ENCODE data around the gene ZNF366. TPM values are rescaled to one million over a fixed set of nuclear protein-coding genes. Genes with fewer than 3 reads are reported as not detected.

Gene ZNF366
- total RNA-seq, 2 experiments from 2014 or later, result not detected

DNA sequence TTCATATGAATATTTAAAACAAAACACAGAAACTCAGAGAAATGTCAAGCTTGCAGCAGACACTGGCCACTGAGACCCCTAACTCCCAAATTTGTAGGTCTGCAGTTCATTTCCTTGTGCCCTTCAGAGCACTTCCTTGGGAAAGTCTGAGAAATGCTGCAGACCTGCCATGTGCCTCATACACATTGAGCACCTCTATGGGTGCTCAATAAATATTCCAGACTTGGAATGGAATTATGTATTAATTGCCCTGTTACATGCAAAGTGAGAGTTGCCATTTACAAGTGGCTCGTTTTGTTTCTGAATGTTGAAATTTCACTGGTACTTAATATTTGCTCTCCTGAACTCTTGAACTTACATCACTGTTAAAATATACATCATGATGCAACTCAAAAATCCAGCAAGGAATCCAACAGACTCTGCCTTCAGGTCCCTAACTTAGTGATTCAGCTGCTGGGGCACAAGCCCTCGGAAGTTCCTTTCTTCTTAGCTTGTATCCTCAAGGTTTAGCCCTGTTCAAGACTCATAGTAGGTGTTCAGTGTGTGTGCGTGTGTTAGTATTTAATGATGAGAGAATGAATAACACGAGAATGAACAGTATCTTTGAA is 96.4 kb downstream of the ZNF366 start:
- BruUV-seq (replicated peaks), result no TSS peak

DNA sequence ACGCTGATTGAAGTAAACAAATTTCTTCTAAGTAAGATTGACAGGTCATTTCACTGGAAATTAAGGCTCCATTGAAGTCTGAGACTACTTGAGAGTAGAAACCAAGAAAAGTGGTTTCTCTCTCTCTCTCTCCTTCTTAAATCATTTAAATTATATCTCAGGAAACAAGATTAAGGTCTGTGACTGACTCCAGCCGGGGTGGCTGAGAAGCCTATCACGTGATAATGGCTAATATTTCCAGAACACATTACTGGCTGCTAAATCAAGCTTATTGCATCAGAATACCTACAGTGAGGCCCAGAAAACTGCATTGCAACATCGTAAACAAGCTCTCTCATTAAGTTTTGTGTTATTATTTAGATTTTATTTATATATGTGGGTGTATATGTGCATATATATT is 98.6 kb downstream of the ZNF366 start:
- Histone ChIP-seq H3K4me2 (ENCODE audit: low read length) (no peak overlapping the region), H3K9me2 (ENCODE audit: insufficient read depth, low read length) (no peaks in the 10 kb centered on the region), H3K27ac (ENCODE audit: low read depth, low read length, poor library complexity, severe bottlenecking) (no peak overlapping the region), H3K4me3 (ENCODE audit: low read depth, low read length, poor library complexity, severe bottlenecking) (no peak overlapping the region), H3K79me2 (ENCODE audit: insufficient read depth, low read depth, low read length) (no peaks in the 10 kb centered on the region), H4K20me1 (ENCODE audit: insufficient read depth, low read length) (no peaks in the 10 kb centered on the region), H2AFZ (ENCODE audit: low read length) (no peak overlapping the region), H3K4me1 (ENCODE audit: insufficient read depth, low read length, poor library complexity, severe bottlenecking) (no peaks in the 10 kb centered on the region), H3K9me3 (ENCODE audit: low read length) (no peaks in the 10 kb centered on the region), H3K36me3 (ENCODE audit: insufficient read depth, low read length) (no peaks in the 10 kb centered on the region)
- DNase-seq (ENCODE audit: low spot score), result no peak
- POLR2A ChIA-PET, result no interaction called here
- BruUV-seq (replicated peaks), result no TSS peak
- no peak for TF ChIP-seq EZH2phosphoT487 (IDR thresholded peaks at IDR 0.05; ENCODE audit: borderline replicate concordance, low read depth, low read length)
- TF ChIP-seq, protein P1, sequence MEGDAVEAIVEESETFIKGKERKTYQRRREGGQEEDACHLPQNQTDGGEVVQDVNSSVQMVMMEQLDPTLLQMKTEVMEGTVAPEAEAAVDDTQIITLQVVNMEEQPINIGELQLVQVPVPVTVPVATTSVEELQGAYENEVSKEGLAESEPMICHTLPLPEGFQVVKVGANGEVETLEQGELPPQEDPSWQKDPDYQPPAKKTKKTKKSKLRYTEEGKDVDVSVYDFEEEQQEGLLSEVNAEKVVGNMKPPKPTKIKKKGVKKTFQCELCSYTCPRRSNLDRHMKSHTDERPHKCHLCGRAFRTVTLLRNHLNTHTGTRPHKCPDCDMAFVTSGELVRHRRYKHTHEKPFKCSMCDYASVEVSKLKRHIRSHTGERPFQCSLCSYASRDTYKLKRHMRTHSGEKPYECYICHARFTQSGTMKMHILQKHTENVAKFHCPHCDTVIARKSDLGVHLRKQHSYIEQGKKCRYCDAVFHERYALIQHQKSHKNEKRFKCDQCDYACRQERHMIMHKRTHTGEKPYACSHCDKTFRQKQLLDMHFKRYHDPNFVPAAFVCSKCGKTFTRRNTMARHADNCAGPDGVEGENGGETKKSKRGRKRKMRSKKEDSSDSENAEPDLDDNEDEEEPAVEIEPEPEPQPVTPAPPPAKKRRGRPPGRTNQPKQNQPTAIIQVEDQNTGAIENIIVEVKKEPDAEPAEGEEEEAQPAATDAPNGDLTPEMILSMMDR (conservative IDR thresholded peaks at IDR 0.05; ENCODE audit: low read length), result no peak
- intact Hi-C loops (cut with micrococcal nuclease; ENCODE audit: unreplicated experiment), result loop anchor here (10.0 kb wide), 1 partner anchor 76 kb away; no protein-coding TSS in a partner anchor
- CTCF ChIA-PET (ENCODE audit: unreplicated experiment), result no interaction called here

More for the DNA sequence above, 96.4 kb downstream of the ZNF366 start:
- no peak for TF ChIP-seq EZH2phosphoT487 (IDR thresholded peaks at IDR 0.05; ENCODE audit: borderline replicate concordance, low read depth, low read length)
- TF ChIP-seq, protein P1 (conservative IDR thresholded peaks at IDR 0.05; ENCODE audit: low read length), result no peak
- Histone ChIP-seq H3K36me3 (ENCODE audit: insufficient read depth, low read length) (no peaks in the 10 kb centered on the region), H3K79me2 (ENCODE audit: insufficient read depth, low read depth, low read length) (no peaks in the 10 kb centered on the region), H2AFZ (ENCODE audit: low read length) (no peak overlapping the region), H4K20me1 (ENCODE audit: insufficient read depth, low read length) (no peaks in the 10 kb centered on the region), H3K4me3 (ENCODE audit: low read depth, low read length, poor library complexity, severe bottlenecking) (no peak overlapping the region), H3K4me1 (ENCODE audit: insufficient read depth, low read length, poor library complexity, severe bottlenecking) (no peaks in the 10 kb centered on the region), H3K27ac (ENCODE audit: low read depth, low read length, poor library complexity, severe bottlenecking) (no peak overlapping the region), H3K9me2 (ENCODE audit: insufficient read depth, low read length) (no peaks in the 10 kb centered on the region), H3K9me3 (ENCODE audit: low read length) (no peaks in the 10 kb centered on the region), H3K4me2 (ENCODE audit: low read length) (no peak overlapping the region)
- ChIA-PET POLR2A (interaction anchor here (1.5 kb wide), 1 partner anchor 26 kb away, joined by 4 read pairs; no protein-coding TSS in a partner anchor), CTCF (ENCODE audit: unreplicated experiment) (no interaction called here)
- DNase-seq (ENCODE audit: low spot score), result no peak
- intact Hi-C loops (cut with micrococcal nuclease; ENCODE audit: unreplicated experiment), result no loop called here

DNA sequence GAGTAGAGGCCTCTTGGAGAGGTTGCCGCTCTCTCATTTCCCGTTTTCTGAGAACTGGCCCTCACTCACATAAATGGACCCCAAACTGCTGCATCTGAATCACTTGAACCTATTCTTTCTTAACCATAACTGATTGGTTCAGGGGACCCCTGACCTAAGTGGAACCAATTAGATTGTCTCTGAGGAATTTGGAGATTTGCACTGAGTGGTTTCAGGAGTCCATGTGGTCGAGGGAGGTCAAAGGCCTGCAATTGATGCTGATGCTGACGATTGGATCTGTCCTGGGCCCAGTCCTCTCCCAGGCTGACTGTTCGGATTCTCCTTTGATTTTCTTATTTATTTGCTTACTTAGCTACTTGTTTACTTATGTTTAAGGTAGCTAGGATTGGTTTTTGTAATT is 99.1 kb downstream of the ZNF366 start:
- POLR2A ChIA-PET, result no interaction called here
- Histone ChIP-seq H3K36me3 (ENCODE audit: insufficient read depth, low read length) (no peaks in the 10 kb centered on the region), H3K27ac (ENCODE audit: low read depth, low read length, poor library complexity, severe bottlenecking) (no peak overlapping the region), H3K4me3 (ENCODE audit: low read depth, low read length, poor library complexity, severe bottlenecking) (no peak overlapping the region), H3K9me2 (ENCODE audit: insufficient read depth, low read length) (no peaks in the 10 kb centered on the region), H4K20me1 (ENCODE audit: insufficient read depth, low read length) (no peaks in the 10 kb centered on the region), H3K9me3 (ENCODE audit: low read length) (no peaks in the 10 kb centered on the region), H3K79me2 (ENCODE audit: insufficient read depth, low read depth, low read length) (no peaks in the 10 kb centered on the region), H3K4me2 (ENCODE audit: low read length) (no peak overlapping the region), H2AFZ (ENCODE audit: low read length) (no peak overlapping the region), H3K4me1 (ENCODE audit: insufficient read depth, low read length, poor library complexity, severe bottlenecking) (no peaks in the 10 kb centered on the region)
- intact Hi-C loops (cut with micrococcal nuclease; ENCODE audit: unreplicated experiment), result loop anchor here (10.0 kb wide), 1 partner anchor 77 kb away; no protein-coding TSS in a partner anchor
- no TSS peak for BruUV-seq (replicated peaks)
- CTCF ChIA-PET (ENCODE audit: unreplicated experiment), result no interaction called here
- no peak for DNase-seq (ENCODE audit: low spot score)
- TF ChIP-seq, protein P1 (conservative IDR thresholded peaks at IDR 0.05; ENCODE audit: low read length), result no peak
- no peak for TF ChIP-seq EZH2phosphoT487 (IDR thresholded peaks at IDR 0.05; ENCODE audit: borderline replicate concordance, low read depth, low read length)
